Subcutaneous adipose tissue (tissue), 4 donors: Measurements from ENCODE around the gene GALNT9. TPM values are rescaled to one million over a fixed set of nuclear protein-coding genes. Genes with fewer than 3 reads are reported as not detected.

Source experiments
- total RNA-seq, 4 donors: library from RNA; depleted of rRNA; stranded (reverse); fragments of >200 nt; gene quantifications; one replicate each; pipeline ENCODE4 v1.1.0, GENCODE V29; 2016
- TF ChIP-seq, protein P1 (sequence below): fragments of 450-650 bp; IDR thresholded peaks from one replicate; pipeline ENCODE4 v1.5.1; 2016; ENCODE audit warnings: low read depth, mild to moderate bottlenecking, control low read depth, antibody characterized with exemption, moderate library complexity

GALNT9 gene
- total RNA-seq, 4 donors from 2014 or later = not detected

DNA sequence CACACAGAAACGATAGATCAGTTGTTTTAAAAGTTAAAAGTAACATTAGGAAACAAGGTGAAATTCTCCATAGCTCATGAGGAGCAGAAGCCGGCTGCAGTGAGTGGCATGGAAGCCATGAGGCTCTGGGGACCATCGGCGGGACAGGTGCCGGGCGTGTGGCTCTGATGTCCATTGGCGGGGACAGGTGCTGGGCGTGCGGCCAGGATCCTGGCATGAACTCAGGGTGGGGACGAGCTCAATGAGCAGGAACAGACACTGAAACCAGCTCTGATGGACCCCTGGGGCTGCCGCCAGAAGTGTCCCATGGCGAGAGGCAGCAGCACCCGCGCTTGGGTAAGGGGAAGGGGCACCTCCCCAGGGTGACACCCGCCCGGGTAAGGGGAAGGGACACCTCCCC, 110.1 kb downstream of the GALNT9 start:
- TF ChIP-seq, protein P1, sequence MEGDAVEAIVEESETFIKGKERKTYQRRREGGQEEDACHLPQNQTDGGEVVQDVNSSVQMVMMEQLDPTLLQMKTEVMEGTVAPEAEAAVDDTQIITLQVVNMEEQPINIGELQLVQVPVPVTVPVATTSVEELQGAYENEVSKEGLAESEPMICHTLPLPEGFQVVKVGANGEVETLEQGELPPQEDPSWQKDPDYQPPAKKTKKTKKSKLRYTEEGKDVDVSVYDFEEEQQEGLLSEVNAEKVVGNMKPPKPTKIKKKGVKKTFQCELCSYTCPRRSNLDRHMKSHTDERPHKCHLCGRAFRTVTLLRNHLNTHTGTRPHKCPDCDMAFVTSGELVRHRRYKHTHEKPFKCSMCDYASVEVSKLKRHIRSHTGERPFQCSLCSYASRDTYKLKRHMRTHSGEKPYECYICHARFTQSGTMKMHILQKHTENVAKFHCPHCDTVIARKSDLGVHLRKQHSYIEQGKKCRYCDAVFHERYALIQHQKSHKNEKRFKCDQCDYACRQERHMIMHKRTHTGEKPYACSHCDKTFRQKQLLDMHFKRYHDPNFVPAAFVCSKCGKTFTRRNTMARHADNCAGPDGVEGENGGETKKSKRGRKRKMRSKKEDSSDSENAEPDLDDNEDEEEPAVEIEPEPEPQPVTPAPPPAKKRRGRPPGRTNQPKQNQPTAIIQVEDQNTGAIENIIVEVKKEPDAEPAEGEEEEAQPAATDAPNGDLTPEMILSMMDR = no peak

- TF ChIP-seq, protein P1 = no peak
These were observed 110.5 kb downstream of the GALNT9 start for GRCh38 chr12:132218915-132219314.

DNA sequence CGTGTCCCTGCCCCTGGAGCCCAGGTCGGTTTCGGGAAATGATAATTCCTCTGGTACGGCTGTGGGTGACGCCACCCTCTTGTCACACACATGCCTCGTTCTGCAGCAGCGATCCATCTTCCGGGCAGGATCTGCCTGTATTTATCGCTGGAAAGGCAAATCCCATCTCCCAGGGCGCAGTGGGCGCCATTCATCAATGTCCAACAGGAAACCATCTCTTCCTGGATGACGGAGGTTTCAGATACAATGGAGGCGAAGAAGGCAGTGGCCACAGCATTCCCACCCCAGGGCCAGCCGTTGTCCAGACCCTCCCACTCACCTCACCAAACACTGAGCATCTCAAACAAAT, 110.9 kb downstream of the GALNT9 start:
- TF ChIP-seq, protein P1 = no peak

GRCh38 chr12:132217800-132218526, 111.4 kb downstream of the GALNT9 start:
- TF ChIP-seq, protein P1 = no peak

GRCh38 chr12:132217371-132217770, 112.0 kb downstream of the GALNT9 start:
- TF ChIP-seq, protein P1 = no peak

GRCh38 chr12:132216354-132216987, 112.9 kb downstream of the GALNT9 start:
- TF ChIP-seq, protein P1 = no peak

GRCh38 chr12:132215299-132215989, 113.9 kb downstream of the GALNT9 start:
- TF ChIP-seq, protein P1 = no peak
